Measurements from ENCODE around the gene ZSCAN31. TPM values are rescaled to one million over a fixed set of nuclear protein-coding genes. Genes with fewer than 3 reads are reported as not detected.
"Not testable (repeated sequence)": the region's sequence is repeated elsewhere in the genome, so short reads cannot be mapped to it uniquely, and the experiment has no call there.

The ZSCAN31 gene
- total and polyA plus RNA-seq, 10 of the 15 experiments (the other 5 are each of a cell fraction or from before 2014, with no cell fraction given), result 1.6 to 5.2 (median 2.9) TPM

DNA sequence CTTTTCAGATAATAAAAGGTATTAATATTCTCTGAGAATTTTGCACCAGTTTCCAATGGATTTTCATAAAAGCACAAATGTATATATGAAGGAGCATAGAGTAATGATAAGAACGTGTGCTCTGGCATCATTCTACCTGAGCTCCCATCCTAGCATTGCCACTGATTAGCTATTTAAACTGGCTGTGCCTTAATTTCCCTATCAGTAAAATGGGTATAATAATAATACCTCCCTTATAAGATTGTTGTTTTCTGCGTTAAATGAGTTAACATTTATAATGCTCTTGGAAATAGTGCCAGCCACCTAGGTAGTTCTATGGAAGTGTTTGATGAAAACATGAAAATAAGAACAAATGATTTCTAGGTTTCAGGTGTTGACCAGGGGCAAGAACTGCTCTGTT lies 25.0 kb upstream of the ZSCAN31 start (continued):
- TF ChIP-seq, protein P1, sequence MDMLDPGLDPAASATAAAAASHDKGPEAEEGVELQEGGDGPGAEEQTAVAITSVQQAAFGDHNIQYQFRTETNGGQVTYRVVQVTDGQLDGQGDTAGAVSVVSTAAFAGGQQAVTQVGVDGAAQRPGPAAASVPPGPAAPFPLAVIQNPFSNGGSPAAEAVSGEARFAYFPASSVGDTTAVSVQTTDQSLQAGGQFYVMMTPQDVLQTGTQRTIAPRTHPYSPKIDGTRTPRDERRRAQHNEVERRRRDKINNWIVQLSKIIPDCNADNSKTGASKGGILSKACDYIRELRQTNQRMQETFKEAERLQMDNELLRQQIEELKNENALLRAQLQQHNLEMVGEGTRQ (IDR thresholded peaks at IDR 0.05; ENCODE audit: borderline replicate concordance, low read depth, low read length), result no peak
- TF ChIP-seq NBN (IDR thresholded peaks at IDR 0.05) (no peak), SMAD5 (IDR thresholded peaks at IDR 0.05; ENCODE audit: low read depth) (no peak), MEF2A (IDR thresholded peaks at IDR 0.05; ENCODE audit: insufficient read depth, low read depth, low read length) (no peak), BHLHE40 (IDR thresholded peaks at IDR 0.05; ENCODE audit: borderline replicate concordance in 1 of 2, low read depth in 2 of 2, low read length in 1 of 2) (no peak), NR2C2 (IDR thresholded peaks at IDR 0.05; ENCODE audit: borderline replicate concordance, control insufficient read depth, insufficient read length, low read depth) (no peak), TCF7 (IDR thresholded peaks at IDR 0.05; ENCODE audit: borderline replicate concordance) (no peak)
- TF ChIP-seq, protein P2, sequence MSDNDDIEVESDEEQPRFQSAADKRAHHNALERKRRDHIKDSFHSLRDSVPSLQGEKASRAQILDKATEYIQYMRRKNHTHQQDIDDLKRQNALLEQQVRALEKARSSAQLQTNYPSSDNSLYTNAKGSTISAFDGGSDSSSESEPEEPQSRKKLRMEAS (IDR thresholded peaks at IDR 0.05; ENCODE audit: low read depth, low read length), result no peak
- TF ChIP-seq, protein P3, sequence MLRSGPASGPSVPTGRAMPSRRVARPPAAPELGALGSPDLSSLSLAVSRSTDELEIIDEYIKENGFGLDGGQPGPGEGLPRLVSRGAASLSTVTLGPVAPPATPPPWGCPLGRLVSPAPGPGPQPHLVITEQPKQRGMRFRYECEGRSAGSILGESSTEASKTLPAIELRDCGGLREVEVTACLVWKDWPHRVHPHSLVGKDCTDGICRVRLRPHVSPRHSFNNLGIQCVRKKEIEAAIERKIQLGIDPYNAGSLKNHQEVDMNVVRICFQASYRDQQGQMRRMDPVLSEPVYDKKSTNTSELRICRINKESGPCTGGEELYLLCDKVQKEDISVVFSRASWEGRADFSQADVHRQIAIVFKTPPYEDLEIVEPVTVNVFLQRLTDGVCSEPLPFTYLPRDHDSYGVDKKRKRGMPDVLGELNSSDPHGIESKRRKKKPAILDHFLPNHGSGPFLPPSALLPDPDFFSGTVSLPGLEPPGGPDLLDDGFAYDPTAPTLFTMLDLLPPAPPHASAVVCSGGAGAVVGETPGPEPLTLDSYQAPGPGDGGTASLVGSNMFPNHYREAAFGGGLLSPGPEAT (IDR thresholded peaks at IDR 0.05; ENCODE audit: low read depth), result no peak

DNA sequence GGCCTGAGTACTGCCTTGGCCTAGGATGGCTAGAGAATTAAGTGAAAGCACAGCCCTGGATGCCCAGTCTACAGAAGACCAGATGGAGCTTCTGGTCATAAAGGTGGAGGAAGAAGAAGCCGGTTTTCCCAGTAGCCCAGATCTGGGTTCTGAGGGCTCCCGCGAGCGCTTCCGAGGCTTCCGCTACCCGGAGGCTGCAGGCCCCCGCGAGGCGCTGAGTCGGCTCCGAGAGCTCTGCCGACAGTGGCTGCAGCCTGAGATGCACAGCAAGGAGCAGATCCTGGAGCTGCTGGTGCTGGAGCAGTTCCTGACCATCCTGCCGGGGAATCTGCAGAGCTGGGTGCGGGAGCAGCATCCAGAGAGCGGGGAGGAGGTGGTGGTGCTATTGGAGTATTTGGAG lies 23.6 kb upstream of the ZSCAN31 start:
- H3K9ac ChIP-seq (ENCODE audit: control insufficient read depth, insufficient read depth, low read length); ATAC-seq; H3K27ac ChIP-seq (ENCODE audit: control insufficient read depth, insufficient read depth); H2AFZ ChIP-seq (ENCODE audit: control insufficient read depth, low read depth, low read length); BruUV-seq (replicated peaks); H4K20me1 ChIP-seq (ENCODE audit: control insufficient read depth, insufficient read depth); H3K4me2 ChIP-seq (ENCODE audit: control insufficient read depth, insufficient read depth); H3K27me3 ChIP-seq (replicated peaks in 1 of 2; ENCODE audit: control insufficient read depth in 2 of 2, insufficient read depth in 2 of 2, low read length in 1 of 2); H3K36me3 ChIP-seq (ENCODE audit: control insufficient read depth in 2 of 2, insufficient read depth in 2 of 2, low read length in 1 of 2); H3K79me2 ChIP-seq (ENCODE audit: control insufficient read depth, insufficient read depth, low read length); DNase-seq (ENCODE audit: low read depth, low spot score); H3K9me3 ChIP-seq (replicated peaks; ENCODE audit: control insufficient read depth, insufficient read depth, low read length); RAD21 ChIA-PET (ENCODE audit: unreplicated experiment); H3K4me1 ChIP-seq (ENCODE audit: control insufficient read depth, insufficient read depth, low read length); POLR2A ChIA-PET; H3K4me3 ChIP-seq; FAIRE-seq: not testable (repeated sequence)
- SMC1A ChIA-PET (ENCODE audit: uncharacterized antibody, unreplicated experiment), result interaction anchor here (0.8 kb wide), 1 partner anchor 92 kb away, joined by 3 read pairs; the partner anchor contains the start of gene ZSCAN26
- intact Hi-C loops (cut with micrococcal nuclease; ENCODE audit: unreplicated experiment), result loop anchor here (5.0 to 10.0 kb wide), 5 partner anchors 92 to 1195 kb away; partner anchors contain the start of gene ZSCAN26
- 98% methylated on average over 13 of the region's 16 CpGs for WGBS (ENCODE audit: insufficient coverage, insufficient replicate concordance, low lambda C conversion rate, missing lambda C conversion rate)
- CTCF ChIA-PET, result interaction anchor here (1.1 to 1.2 kb wide), 2 partner anchors 26 to 218 kb away, joined by 4 read pairs; partner anchors contain the start of gene ZKSCAN8
- in situ Hi-C loops (cut with MboI), result loop anchor here (5.0 to 25.0 kb wide), 3 partner anchors 227 to 1197 kb away; no protein-coding TSS in a partner anchor

All from GM12878 (cell line).